HG02852 (cell line): ENCODE results near the gene PDE3B.
"Not testable (repeated sequence)": the region's sequence is repeated elsewhere in the genome, so short reads cannot be mapped to it uniquely, and the experiment has no call there.

Experiments
- ATAC-seq: cut with Tn5 transposase; IDR thresholded peaks from one replicate; pipeline ENCODE4 v1.9.1; 2021; ENCODE audit warnings: mild to moderate bottlenecking, moderate library complexity; ENCODE audit not compliant: unreplicated experiment

Gene PDE3B

GRCh38 chr11:14793546-14793945 lies 149.9 kb downstream of the PDE3B start:
- ATAC-seq, result no peak

- not testable (repeated sequence) for ATAC-seq
Observed at GRCh38 chr11:14796028-14796427, 152.4 kb downstream of the PDE3B start.

- no peak for ATAC-seq
Observed at GRCh38 chr11:14803846-14804245, 160.2 kb downstream of the PDE3B start.

- ATAC-seq, result no peak
Observed at GRCh38 chr11:14809466-14809865, 165.9 kb downstream of the PDE3B start.

GRCh38 chr11:14812757-14813156 lies 169.2 kb downstream of the PDE3B start:
- ATAC-seq, result no peak

GRCh38 chr11:14813516-14813915 lies 169.9 kb downstream of the PDE3B start:
- no peak for ATAC-seq

- ATAC-seq, result no peak
Observed at GRCh38 chr11:14818779-14819178, 175.2 kb downstream of the PDE3B start.

- ATAC-seq, result no peak
Observed at GRCh38 chr11:14819596-14819995, 176.0 kb downstream of the PDE3B start.

GRCh38 chr11:14821031-14821430 lies 177.4 kb downstream of the PDE3B start:
- no peak for ATAC-seq

GRCh38 chr11:14826600-14826999 lies 183.0 kb downstream of the PDE3B start:
- ATAC-seq, result no peak

- ATAC-seq, result no peak
Observed at GRCh38 chr11:14835496-14836492, 192.2 kb downstream of the PDE3B start.

GRCh38 chr11:14842002-14842401 lies 198.4 kb downstream of the PDE3B start:
- ATAC-seq, result no peak

GRCh38 chr11:14852571-14853177 lies 209.1 kb downstream of the PDE3B start:
- ATAC-seq, result no peak

- ATAC-seq, result no peak
Observed at GRCh38 chr11:14854057-14854456, 210.5 kb downstream of the PDE3B start.

GRCh38 chr11:14855890-14856289 lies 212.3 kb downstream of the PDE3B start:
- no peak for ATAC-seq

- ATAC-seq, result no peak
Observed at GRCh38 chr11:14857621-14858020, 214.0 kb downstream of the PDE3B start.

GRCh38 chr11:14858404-14858803 lies 214.8 kb downstream of the PDE3B start:
- ATAC-seq, result no peak

GRCh38 chr11:14860511-14860910 lies 216.9 kb downstream of the PDE3B start:
- no peak for ATAC-seq

- no peak for ATAC-seq
Observed at GRCh38 chr11:14861680-14862079, 218.1 kb downstream of the PDE3B start.

- not testable (repeated sequence) for ATAC-seq
Observed at GRCh38 chr11:14863775-14864174, 220.2 kb downstream of the PDE3B start.

GRCh38 chr11:14872032-14872431 lies 228.4 kb downstream of the PDE3B start:
- no peak for ATAC-seq

GRCh38 chr11:14873632-14874031 lies 230.0 kb downstream of the PDE3B start:
- ATAC-seq, result no peak
